Astrocyte (in vitro differentiated cells and primary cell): ENCODE results near the gene LITAF. TPM values are rescaled to one million over a fixed set of nuclear protein-coding genes. Genes with fewer than 3 reads are reported as not detected.

ENCODE experiments used
- DNase-seq: peaks from one replicate; pipeline ENCODE4 v3.0.0-alpha.2; 2010; ENCODE audit warnings: low read depth
- FAIRE-seq: peaks from 2 replicates; lab custom pipeline; 2011; peaks lifted over from hg19 to GRCh38; lab: Jason Lieb, UNC
- H2AFZ ChIP-seq: 2 replicates; pipeline ENCODE4 v1.6.0; 2012; ENCODE audit warnings: low read depth, low read length, inconsistent platforms
- H3K27ac ChIP-seq: 2 replicates; pipeline ENCODE4 v1.5.1; 2011; ENCODE audit warnings: low read depth, low read length, inconsistent platforms
- H3K27me3 ChIP-seq: 2 replicates; pipeline ENCODE4 v1.6.0; 2011; ENCODE audit warnings: low read length, inconsistent platforms; ENCODE audit not compliant: insufficient read depth
- H3K36me3 ChIP-seq: 2 replicates; pipeline ENCODE4 v1.5.1; 2011; ENCODE audit warnings: low read length, inconsistent platforms; ENCODE audit not compliant: insufficient read depth
- H3K4me1 ChIP-seq: 2 replicates; pipeline ENCODE4 v1.5.1; 2011; ENCODE audit warnings: low read length, inconsistent platforms; ENCODE audit not compliant: insufficient read depth
- H3K4me2 ChIP-seq: 2 replicates; pipeline ENCODE4 v1.6.0; 2012; ENCODE audit warnings: low read length, inconsistent platforms
- H3K4me3 ChIP-seq: 2 replicates; pipeline ENCODE4 v1.5.1; 2011; ENCODE audit warnings: low read depth, mild to moderate bottlenecking, low read length, inconsistent platforms; ENCODE audit not compliant: insufficient read depth
- H3K79me2 ChIP-seq: 2 replicates; pipeline ENCODE4 v1.6.0; 2012; ENCODE audit warnings: mild to moderate bottlenecking, low read length, inconsistent platforms; ENCODE audit not compliant: insufficient read depth
- H3K9ac ChIP-seq: 2 replicates; pipeline ENCODE4 v1.6.0; 2012; ENCODE audit warnings: mild to moderate bottlenecking, low read length, inconsistent platforms
- H3K9me3 ChIP-seq: 2 replicates; pipeline ENCODE4 v1.5.1; 2012; ENCODE audit warnings: low read depth, mild to moderate bottlenecking, low read length, inconsistent platforms; ENCODE audit not compliant: insufficient read depth
- H4K20me1 ChIP-seq: 2 replicates; pipeline ENCODE4 v1.6.0; 2012; ENCODE audit warnings: low read length, inconsistent platforms; ENCODE audit not compliant: insufficient read depth
- H3K27ac Mint-ChIP-seq: one replicate; pipeline ENCODE4 v1.8.0; 2021; ENCODE audit warnings: mild to moderate bottlenecking, mixed read lengths; ENCODE audit not compliant: unreplicated experiment
- H3K27me3 Mint-ChIP-seq: one replicate; pipeline ENCODE4 v1.8.0; 2021; ENCODE audit warnings: low read depth, mixed read lengths; ENCODE audit not compliant: unreplicated experiment
- H3K36me3 Mint-ChIP-seq: one replicate; pipeline ENCODE4 v1.8.0; 2021; ENCODE audit warnings: low read depth, mixed read lengths; ENCODE audit not compliant: unreplicated experiment
- H3K4me1 Mint-ChIP-seq: one replicate; pipeline ENCODE4 v1.8.0; 2021; ENCODE audit warnings: low read depth, mixed read lengths; ENCODE audit not compliant: unreplicated experiment
- H3K4me3 Mint-ChIP-seq: one replicate; pipeline ENCODE4 v1.8.0; 2021; ENCODE audit warnings: mild to moderate bottlenecking, moderate library complexity, mixed read lengths; ENCODE audit not compliant: unreplicated experiment
- H3K9me3 Mint-ChIP-seq: one replicate; pipeline ENCODE4 v1.8.0; 2021; ENCODE audit warnings: mild to moderate bottlenecking, mixed read lengths; ENCODE audit not compliant: unreplicated experiment
- EZH2 ChIP-seq: IDR thresholded peaks from 2 replicates; pipeline ENCODE4 v1.6.1; 2012; ENCODE audit warnings: mild to moderate bottlenecking, low read length, inconsistent platforms; ENCODE audit not compliant: insufficient read depth
- total RNA-seq: library from RNA; stranded (reverse); gene quantifications from 2 replicates; pipeline ENCODE4 v1.2.1, GENCODE V29; 2021
- TF ChIP-seq, protein P1 (sequence below): IDR thresholded peaks from 2 replicates; pipeline ENCODE4 v1.5.1; 2011; ENCODE audit warnings: low read depth, mild to moderate bottlenecking, inconsistent platforms, low read length, moderate library complexity; ENCODE audit not compliant: insufficient read depth

The LITAF gene
- total RNA-seq, 1 donor from 2014 or later, result 113 TPM

DNA sequence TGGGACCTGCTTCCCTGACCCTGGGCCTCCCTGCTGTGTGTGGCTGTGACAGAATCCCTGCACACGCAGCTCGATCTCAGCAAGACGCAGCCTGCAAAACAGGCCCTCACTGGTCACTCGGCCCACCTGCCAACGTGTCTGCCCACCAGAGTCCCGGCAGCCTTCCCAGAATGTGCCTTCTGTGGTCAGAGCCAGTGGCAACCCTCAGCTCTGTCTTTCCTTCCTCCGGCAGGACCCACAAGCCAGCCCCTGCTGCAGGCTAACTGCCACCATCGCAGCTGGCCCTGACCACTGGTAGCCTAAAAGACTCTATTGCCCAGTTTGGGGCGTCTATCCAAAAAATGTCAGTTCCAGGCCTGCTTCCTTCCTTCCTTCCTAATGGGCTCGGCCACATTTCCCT is 83.2 kb downstream of the LITAF start:
- H3K36me3 ChIP-seq, result no peaks in the 10 kb centered on the region
- Mint-ChIP-seq H3K36me3 (no peaks in the 10 kb centered on the region), H3K27ac (no peak overlapping the region), H3K4me3 (no peak overlapping the region), H3K27me3 (peaks cover 18% of the 10 kb centered on the region), H3K4me1 (peaks cover 3% of the 10 kb centered on the region), H3K9me3 (no peaks in the 10 kb centered on the region)
- no peak overlapping the region for H3K4me2 ChIP-seq
- no peaks in the 10 kb centered on the region for H4K20me1 ChIP-seq
- no peak overlapping the region for H3K9ac ChIP-seq
- H3K9me3 ChIP-seq, result no peaks in the 10 kb centered on the region
- H3K27ac ChIP-seq, result no peak overlapping the region
- H3K4me3 ChIP-seq, result no peak overlapping the region
- H3K79me2 ChIP-seq, result no peaks in the 10 kb centered on the region
- FAIRE-seq, result no peak
- TF ChIP-seq, protein P1, sequence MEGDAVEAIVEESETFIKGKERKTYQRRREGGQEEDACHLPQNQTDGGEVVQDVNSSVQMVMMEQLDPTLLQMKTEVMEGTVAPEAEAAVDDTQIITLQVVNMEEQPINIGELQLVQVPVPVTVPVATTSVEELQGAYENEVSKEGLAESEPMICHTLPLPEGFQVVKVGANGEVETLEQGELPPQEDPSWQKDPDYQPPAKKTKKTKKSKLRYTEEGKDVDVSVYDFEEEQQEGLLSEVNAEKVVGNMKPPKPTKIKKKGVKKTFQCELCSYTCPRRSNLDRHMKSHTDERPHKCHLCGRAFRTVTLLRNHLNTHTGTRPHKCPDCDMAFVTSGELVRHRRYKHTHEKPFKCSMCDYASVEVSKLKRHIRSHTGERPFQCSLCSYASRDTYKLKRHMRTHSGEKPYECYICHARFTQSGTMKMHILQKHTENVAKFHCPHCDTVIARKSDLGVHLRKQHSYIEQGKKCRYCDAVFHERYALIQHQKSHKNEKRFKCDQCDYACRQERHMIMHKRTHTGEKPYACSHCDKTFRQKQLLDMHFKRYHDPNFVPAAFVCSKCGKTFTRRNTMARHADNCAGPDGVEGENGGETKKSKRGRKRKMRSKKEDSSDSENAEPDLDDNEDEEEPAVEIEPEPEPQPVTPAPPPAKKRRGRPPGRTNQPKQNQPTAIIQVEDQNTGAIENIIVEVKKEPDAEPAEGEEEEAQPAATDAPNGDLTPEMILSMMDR, result no peak
- no peak for TF ChIP-seq EZH2
- H3K27me3 ChIP-seq, result no peaks in the 10 kb centered on the region
- H2AFZ ChIP-seq, result no peak overlapping the region
- no peaks in the 10 kb centered on the region for H3K4me1 ChIP-seq
- DNase-seq, result no peak

GRCh38 chr16:11502239-11502638 is 84.5 kb downstream of the LITAF start:
- Histone ChIP-seq H3K27ac (no peak overlapping the region), H3K4me3 (no peak overlapping the region), H3K79me2 (no peaks in the 10 kb centered on the region), H2AFZ (no peak overlapping the region), H3K36me3 (no peaks in the 10 kb centered on the region), H3K4me1 (peaks cover 9% of the 10 kb centered on the region), H3K27me3 (no peaks in the 10 kb centered on the region), H3K9me3 (no peaks in the 10 kb centered on the region), H4K20me1 (no peaks in the 10 kb centered on the region), H3K4me2 (no peak overlapping the region), H3K9ac (no peak overlapping the region)
- Mint-ChIP-seq H3K4me3 (no peak overlapping the region), H3K27ac (no peak overlapping the region), H3K9me3 (no peaks in the 10 kb centered on the region), H3K4me1 (peaks cover 9% of the 10 kb centered on the region), H3K36me3 (no peaks in the 10 kb centered on the region), H3K27me3 (peaks cover 10% of the 10 kb centered on the region)
- FAIRE-seq (no peak), DNase-seq (no peak)
- TF ChIP-seq, protein P1, result no peak
- TF ChIP-seq EZH2, result no peak

- Histone ChIP-seq H3K4me2 (no peak overlapping the region), H3K9me3 (no peaks in the 10 kb centered on the region), H3K36me3 (no peaks in the 10 kb centered on the region), H2AFZ (no peak overlapping the region), H3K79me2 (no peaks in the 10 kb centered on the region), H4K20me1 (no peaks in the 10 kb centered on the region), H3K27ac (no peak overlapping the region), H3K27me3 (no peaks in the 10 kb centered on the region), H3K4me1 (peaks cover 15% of the 10 kb centered on the region), H3K9ac (no peak overlapping the region), H3K4me3 (no peak overlapping the region)
- Mint-ChIP-seq H3K36me3 (no peaks in the 10 kb centered on the region), H3K27me3 (peaks cover 10% of the 10 kb centered on the region), H3K27ac (no peak overlapping the region), H3K4me1 (peaks cover 9% of the 10 kb centered on the region), H3K4me3 (no peak overlapping the region), H3K9me3 (no peaks in the 10 kb centered on the region)
- FAIRE-seq (no peak), DNase-seq (no peak)
- TF ChIP-seq, protein P1, result no peak
- TF ChIP-seq EZH2, result no peak
Observed at GRCh38 chr16:11501632-11502031, 85.1 kb downstream of the LITAF start.
